Fibroblast of lung (primary cell): ENCODE data around the gene LKAAEAR1. TPM values are rescaled to one million over a fixed set of nuclear protein-coding genes. Genes with fewer than 3 reads are reported as not detected.

ENCODE experiments used
- DNase-seq, 2 donors: peaks; one replicate each; pipeline versions ENCODE4 v3.0.0 to v3.0.0-alpha.2; 2010; ENCODE audit warnings: low read depth in 2 of 2
- H2AFZ ChIP-seq: 2 replicates; pipeline ENCODE4 v1.5.1; 2012; ENCODE audit warnings: low read length, control low read depth, inconsistent platforms
- H3K27ac ChIP-seq: 2 replicates; pipeline ENCODE4 v1.5.1; 2011; ENCODE audit warnings: low read length, control low read depth; ENCODE audit not compliant: insufficient read depth
- H3K27me3 ChIP-seq: 2 replicates; pipeline ENCODE4 v1.5.1; 2011; ENCODE audit warnings: mild to moderate bottlenecking, low read length; ENCODE audit not compliant: control insufficient read depth, insufficient read depth
- H3K36me3 ChIP-seq: 2 replicates; pipeline ENCODE4 v1.5.1; 2011; ENCODE audit warnings: low read length; ENCODE audit not compliant: control insufficient read depth, insufficient read depth
- H3K4me1 ChIP-seq: 2 replicates; pipeline ENCODE4 v1.5.1; 2011; ENCODE audit warnings: low read length; ENCODE audit not compliant: control insufficient read depth, insufficient read depth; ENCODE audit errors: extremely low read depth
- H3K4me2 ChIP-seq: 2 replicates; pipeline ENCODE4 v1.5.1; 2011; ENCODE audit warnings: low read length, control low read depth; ENCODE audit not compliant: insufficient read depth; ENCODE audit errors: extremely low read depth
- H3K4me3 ChIP-seq, 4 experiments: fragments of 200-600 bp in 1 of 4; sonication (generic) in 1 of 4; replicated peaks in 1 of 4; 2 replicates each; pipeline ENCODE4 v1.5.1; 2011 to 2016; ENCODE audit warnings: low read length in 4 of 4, low read depth in 3 of 4, mild to moderate bottlenecking in 3 of 4, control low read depth in 2 of 4, inconsistent platforms in 1 of 4, mixed read lengths in 1 of 4; ENCODE audit not compliant: insufficient read depth in 1 of 4; ENCODE audit errors: control extremely low read depth in 1 of 4
- H3K79me2 ChIP-seq: 2 replicates; pipeline ENCODE4 v1.5.1; 2012; ENCODE audit warnings: mild to moderate bottlenecking, low read length, inconsistent platforms; ENCODE audit not compliant: control insufficient read depth, insufficient read depth
- H3K9ac ChIP-seq: 2 replicates; pipeline ENCODE4 v1.5.1; 2011; ENCODE audit warnings: mild to moderate bottlenecking, low read length, control low read depth; ENCODE audit not compliant: insufficient read depth
- H3K9me3 ChIP-seq: 2 replicates; pipeline ENCODE4 v1.5.1; 2012; ENCODE audit warnings: low read depth, low read length; ENCODE audit not compliant: control insufficient read depth, insufficient read depth
- H4K20me1 ChIP-seq: 2 replicates; pipeline ENCODE4 v1.5.1; 2011; ENCODE audit warnings: low read length; ENCODE audit not compliant: control insufficient read depth, insufficient read depth; ENCODE audit errors: extremely low read depth
- EZH2 ChIP-seq: IDR thresholded peaks from 2 replicates; pipeline ENCODE4 v1.5.1; 2012; ENCODE audit warnings: low read length, control low read depth, mild to moderate bottlenecking; ENCODE audit errors: missing control alignments
- polyA plus RNA-seq, 2 donors: library from polyadenylated mRNA; depleted of rRNA in 1 of 2; stranded (reverse) in 1 of 2; unstranded in 1 of 2; fragments of >200 nt; gene quantifications; 2 replicates each; pipeline ENCODE4 v1.2.1, GENCODE V29; 2011 to 2012; ENCODE audit warnings: missing spikeins in 1 of 2
- total RNA-seq: library from RNA; depleted of rRNA; stranded (reverse); fragments of >200 nt; gene quantifications from 2 replicates; pipeline ENCODE4 v1.2.1, GENCODE V29; 2014
- TF ChIP-seq, protein P1 (sequence below), 2 donors: IDR thresholded peaks in 1 of 2; conservative IDR thresholded peaks in 1 of 2; 1 replicate in 1 of 2; 2 replicates in 1 of 2; pipeline ENCODE4 v1.5.1; 2011 to 2012; ENCODE audit warnings: low read length in 2 of 2, control low read depth in 1 of 2, inconsistent platforms in 1 of 2, low read depth in 1 of 2, mild to moderate bottlenecking in 1 of 2

Gene LKAAEAR1
- total and polyA plus RNA-seq, 2 donors (not counting 1 experiment from before 2014, with no cell fraction given) = not detected

GRCh38 chr20:64056889-64057627, 27.1 kb downstream of the LKAAEAR1 start:
- no peak overlapping the region for H3K27ac ChIP-seq
- DNase-seq = no peak

GRCh38 chr20:64056639-64056888, 27.6 kb downstream of the LKAAEAR1 start:
- TF ChIP-seq, protein P1, sequence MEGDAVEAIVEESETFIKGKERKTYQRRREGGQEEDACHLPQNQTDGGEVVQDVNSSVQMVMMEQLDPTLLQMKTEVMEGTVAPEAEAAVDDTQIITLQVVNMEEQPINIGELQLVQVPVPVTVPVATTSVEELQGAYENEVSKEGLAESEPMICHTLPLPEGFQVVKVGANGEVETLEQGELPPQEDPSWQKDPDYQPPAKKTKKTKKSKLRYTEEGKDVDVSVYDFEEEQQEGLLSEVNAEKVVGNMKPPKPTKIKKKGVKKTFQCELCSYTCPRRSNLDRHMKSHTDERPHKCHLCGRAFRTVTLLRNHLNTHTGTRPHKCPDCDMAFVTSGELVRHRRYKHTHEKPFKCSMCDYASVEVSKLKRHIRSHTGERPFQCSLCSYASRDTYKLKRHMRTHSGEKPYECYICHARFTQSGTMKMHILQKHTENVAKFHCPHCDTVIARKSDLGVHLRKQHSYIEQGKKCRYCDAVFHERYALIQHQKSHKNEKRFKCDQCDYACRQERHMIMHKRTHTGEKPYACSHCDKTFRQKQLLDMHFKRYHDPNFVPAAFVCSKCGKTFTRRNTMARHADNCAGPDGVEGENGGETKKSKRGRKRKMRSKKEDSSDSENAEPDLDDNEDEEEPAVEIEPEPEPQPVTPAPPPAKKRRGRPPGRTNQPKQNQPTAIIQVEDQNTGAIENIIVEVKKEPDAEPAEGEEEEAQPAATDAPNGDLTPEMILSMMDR (conservative IDR thresholded peaks at IDR 0.05 in 1 of 2, IDR thresholded peaks at IDR 0.05 in 1 of 2; ENCODE audit: low read depth in 1 of 2, low read length in 2 of 2) = no peak
- TF ChIP-seq EZH2 = no peak
- DNase-seq = no peak
- Histone ChIP-seq H3K36me3 (no peaks in the 10 kb centered on the region), H3K27me3 (no peaks in the 10 kb centered on the region), H3K9me3 (no peaks in the 10 kb centered on the region), H3K4me1 (no peaks in the 10 kb centered on the region), H2AFZ (no peak overlapping the region), H3K27ac (no peak overlapping the region), H3K9ac (no peak overlapping the region), H4K20me1 (no peaks in the 10 kb centered on the region), H3K4me2 (no peak overlapping the region), H3K4me3 (no peak overlapping the region), H3K79me2 (no peaks in the 10 kb centered on the region)

More at GRCh38 chr20:64056889-64057627, 27.1 kb downstream of the LKAAEAR1 start:
- H3K27me3 ChIP-seq = no peaks in the 10 kb centered on the region
- no peak for TF ChIP-seq EZH2
- TF ChIP-seq, protein P1 (conservative IDR thresholded peaks at IDR 0.05 in 1 of 2, IDR thresholded peaks at IDR 0.05 in 1 of 2; ENCODE audit: low read depth in 1 of 2, low read length in 2 of 2) = no peak
- H3K36me3 ChIP-seq = no peaks in the 10 kb centered on the region
- H3K9me3 ChIP-seq = no peaks in the 10 kb centered on the region
- no peaks in the 10 kb centered on the region for H3K79me2 ChIP-seq
- no peak overlapping the region for H2AFZ ChIP-seq
- no peak overlapping the region for H3K4me2 ChIP-seq
- no peaks in the 10 kb centered on the region for H4K20me1 ChIP-seq
- H3K9ac ChIP-seq = no peak overlapping the region
- no peak overlapping the region for H3K4me3 ChIP-seq
- no peaks in the 10 kb centered on the region for H3K4me1 ChIP-seq

DNA sequence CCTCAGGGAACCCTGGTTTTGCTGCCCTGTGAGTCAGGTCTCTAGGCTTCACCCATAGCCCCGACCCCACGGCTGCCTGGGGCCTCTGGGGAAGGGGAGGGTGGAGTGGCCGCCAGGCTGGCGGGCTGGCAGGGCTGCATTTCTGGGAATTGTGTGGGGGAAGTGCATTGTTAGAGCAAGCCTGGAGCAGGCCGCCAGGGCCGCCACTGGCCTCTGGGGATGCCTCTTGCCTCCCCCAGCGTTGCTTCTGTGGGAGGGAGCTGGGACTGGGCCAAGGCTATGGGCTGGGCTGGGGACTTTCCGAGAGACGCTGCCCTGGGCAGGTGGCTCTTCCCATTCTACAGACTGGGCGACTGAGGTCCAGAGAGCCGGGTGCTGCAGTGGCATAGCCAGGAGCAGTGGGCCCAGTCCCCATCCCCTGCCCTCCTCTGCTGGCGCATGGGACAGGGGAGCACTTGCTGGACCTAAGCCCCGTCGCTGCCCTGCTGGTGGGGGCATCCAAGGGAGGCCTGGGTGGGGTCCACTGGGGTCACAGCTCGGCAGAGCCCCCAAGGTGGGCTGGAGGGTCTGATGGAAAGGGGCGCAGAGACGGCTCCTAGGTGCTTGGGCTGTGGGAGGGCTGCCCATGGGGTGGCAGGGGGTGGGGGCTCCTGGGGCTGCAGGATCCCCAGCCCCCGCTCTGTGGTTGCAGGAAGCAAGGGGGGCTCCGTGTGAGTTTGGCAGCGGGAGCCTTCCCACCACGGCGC, 28.1 kb downstream of the LKAAEAR1 start:
- Histone ChIP-seq H4K20me1 (no peaks in the 10 kb centered on the region), H3K4me1 (no peaks in the 10 kb centered on the region), H3K4me2 (no peak overlapping the region), H3K27me3 (no peaks in the 10 kb centered on the region), H3K9ac (no peak overlapping the region), H3K36me3 (no peaks in the 10 kb centered on the region), H3K4me3 (no peak overlapping the region), H2AFZ (no peak overlapping the region), H3K27ac (no peak overlapping the region), H3K79me2 (no peaks in the 10 kb centered on the region), H3K9me3 (no peaks in the 10 kb centered on the region)
- DNase-seq = no peak
- TF ChIP-seq EZH2 = no peak
- TF ChIP-seq, protein P1 (conservative IDR thresholded peaks at IDR 0.05 in 1 of 2, IDR thresholded peaks at IDR 0.05 in 1 of 2; ENCODE audit: low read depth in 1 of 2, low read length in 2 of 2) = no peak
